ENCODE results near the gene CEP104.

CEP104 gene

DNA sequence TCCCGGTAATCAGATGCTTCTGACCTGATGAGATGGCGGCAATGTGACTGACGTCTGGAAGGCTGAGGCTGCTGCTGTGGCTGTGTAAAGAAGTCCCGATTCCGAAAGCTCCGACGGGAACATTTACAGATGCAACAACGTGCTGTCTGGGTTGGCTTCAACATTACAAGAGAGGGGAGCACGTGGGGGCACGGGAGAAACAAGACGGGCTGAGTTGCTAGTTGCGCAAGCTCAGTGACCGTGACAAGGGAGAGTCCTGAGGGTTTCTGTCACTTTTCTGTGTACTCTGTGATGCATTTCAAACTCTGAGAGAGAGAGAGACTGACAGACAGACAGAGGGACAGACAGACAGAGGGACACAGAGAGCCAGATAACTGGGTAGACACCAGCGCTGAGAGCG lies 35.1 kb downstream of the CEP104 start:
- H3K27ac ChIP-seq, result no peak overlapping the region
- TF ChIP-seq, protein P1, sequence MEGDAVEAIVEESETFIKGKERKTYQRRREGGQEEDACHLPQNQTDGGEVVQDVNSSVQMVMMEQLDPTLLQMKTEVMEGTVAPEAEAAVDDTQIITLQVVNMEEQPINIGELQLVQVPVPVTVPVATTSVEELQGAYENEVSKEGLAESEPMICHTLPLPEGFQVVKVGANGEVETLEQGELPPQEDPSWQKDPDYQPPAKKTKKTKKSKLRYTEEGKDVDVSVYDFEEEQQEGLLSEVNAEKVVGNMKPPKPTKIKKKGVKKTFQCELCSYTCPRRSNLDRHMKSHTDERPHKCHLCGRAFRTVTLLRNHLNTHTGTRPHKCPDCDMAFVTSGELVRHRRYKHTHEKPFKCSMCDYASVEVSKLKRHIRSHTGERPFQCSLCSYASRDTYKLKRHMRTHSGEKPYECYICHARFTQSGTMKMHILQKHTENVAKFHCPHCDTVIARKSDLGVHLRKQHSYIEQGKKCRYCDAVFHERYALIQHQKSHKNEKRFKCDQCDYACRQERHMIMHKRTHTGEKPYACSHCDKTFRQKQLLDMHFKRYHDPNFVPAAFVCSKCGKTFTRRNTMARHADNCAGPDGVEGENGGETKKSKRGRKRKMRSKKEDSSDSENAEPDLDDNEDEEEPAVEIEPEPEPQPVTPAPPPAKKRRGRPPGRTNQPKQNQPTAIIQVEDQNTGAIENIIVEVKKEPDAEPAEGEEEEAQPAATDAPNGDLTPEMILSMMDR (conservative IDR thresholded peaks at IDR 0.05), result no peak

DNA sequence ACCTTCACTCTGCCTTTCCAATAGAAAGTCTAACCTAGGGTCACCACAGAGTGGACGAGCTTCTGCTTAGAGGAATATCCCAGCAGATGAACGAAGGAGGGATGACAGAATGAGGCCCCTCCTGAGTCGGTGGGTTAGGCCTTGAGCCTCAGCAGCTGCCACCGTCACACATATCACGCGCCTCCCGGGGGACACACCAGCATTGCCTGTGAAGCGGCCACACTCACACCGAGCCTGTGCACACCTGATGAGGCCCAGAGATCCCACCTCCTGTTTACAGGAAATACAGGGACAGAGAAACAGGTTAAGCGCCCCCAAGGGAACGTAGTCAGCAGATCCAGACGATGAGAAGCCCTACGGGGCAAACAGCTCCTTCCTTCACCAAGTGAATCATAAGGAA lies 35.6 kb downstream of the CEP104 start:
- no peak overlapping the region for H3K27ac ChIP-seq
- TF ChIP-seq, protein P1 (conservative IDR thresholded peaks at IDR 0.05), result no peak

DNA sequence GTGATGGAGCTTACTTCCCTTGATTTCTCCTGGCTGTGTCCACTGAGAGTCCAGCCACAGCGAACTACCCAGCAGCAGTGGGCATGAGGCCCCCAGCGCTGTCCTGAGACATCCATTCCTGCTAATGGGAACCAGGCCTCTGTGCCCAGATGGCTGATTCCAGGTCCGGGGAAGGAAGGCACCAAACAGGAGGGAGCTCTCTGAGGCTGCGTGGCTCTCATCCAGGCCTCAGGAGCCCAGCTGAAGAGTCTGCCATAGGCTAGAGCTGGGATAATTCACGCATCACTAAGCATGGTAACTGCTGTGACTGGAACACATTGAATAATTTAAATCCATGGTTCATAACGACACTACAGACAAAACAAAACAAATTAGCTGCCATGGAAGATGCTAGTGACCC lies 36.0 kb downstream of the CEP104 start:
- TF ChIP-seq, protein P1 (conservative IDR thresholded peaks at IDR 0.05), result no peak
- H3K27ac ChIP-seq, result no peak overlapping the region

DNA sequence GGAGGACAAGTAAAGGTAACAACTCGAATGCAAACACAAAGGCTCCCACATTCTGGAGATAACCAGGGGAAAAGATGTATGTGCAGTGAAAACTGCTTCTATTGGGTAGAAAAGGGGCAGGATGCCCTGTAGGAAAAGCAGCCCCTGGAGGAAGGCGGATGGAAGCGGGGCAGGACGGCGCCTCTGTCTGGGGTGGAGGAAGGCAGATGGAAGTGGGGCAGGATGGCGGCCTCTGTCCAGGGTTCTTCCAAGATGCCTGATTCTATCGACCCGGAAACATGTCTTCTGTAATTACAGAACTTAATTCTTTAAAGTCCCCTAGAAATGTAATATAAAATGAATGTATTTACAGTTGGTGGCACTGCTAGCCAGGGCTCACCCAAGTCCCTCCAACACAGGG lies 36.7 kb downstream of the CEP104 start:
- no peak overlapping the region for H3K27ac ChIP-seq
- TF ChIP-seq, protein P1 (conservative IDR thresholded peaks at IDR 0.05), result no peak

DNA sequence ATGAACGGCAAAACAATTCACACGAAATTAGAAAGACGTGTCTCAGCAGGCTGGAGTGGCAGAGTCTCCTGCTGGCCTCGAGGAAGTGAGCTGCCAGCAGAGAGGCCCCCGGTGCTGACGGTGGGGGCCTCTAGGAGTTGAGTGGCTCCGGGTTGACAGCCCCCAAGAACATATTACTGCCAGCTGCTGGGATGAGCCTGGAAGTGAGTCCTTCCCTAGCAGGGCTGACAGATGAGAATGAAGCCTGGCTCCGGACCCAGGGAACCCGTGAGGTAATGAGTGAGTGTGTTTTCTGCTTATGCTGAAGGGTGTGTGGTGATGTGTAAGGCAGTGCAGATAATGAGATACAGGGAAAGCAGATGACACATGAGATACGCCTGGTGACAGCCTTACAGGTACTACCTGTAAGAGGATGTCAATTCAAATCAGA lies 37.2 kb downstream of the CEP104 start:
- TF ChIP-seq, protein P1 (conservative IDR thresholded peaks at IDR 0.05), result no peak
- H3K27ac ChIP-seq, result no peak overlapping the region

DNA sequence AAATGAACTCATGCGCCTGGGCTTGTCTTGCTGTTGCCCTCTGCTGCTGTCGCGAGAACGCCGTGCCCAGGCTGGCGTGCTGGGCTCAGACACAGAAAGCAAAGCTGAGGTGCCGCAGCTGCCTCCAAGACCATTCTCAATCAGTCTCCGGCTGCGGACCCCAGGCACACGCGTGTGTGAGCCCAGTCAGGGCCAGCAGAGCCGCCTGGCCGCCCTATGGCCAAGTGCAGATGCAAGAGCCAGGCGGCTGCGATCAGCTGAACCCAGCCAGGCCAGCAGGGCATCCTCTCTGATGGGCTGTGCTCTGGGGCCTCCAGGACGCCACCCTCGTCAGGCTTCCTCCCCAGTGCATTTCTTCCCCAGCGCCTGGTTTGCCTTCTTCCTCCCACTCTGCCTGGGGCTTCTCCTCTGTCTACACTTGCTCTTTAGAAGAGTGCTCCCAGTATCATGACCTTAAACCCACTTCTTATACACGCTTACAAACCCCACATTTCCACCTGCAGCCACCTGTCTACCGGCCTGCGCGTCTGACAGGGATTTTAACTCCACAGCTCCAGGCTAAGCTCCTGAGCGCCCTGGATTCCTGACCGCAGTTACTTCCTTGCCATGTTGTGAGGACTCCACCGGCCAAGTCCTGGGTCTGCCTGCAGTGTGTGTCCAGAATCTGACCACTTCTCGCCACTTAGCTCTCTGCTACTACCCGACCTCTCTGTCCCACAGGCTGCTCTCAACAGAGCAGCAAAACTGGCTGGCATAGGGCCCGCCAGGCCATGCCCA lies 39.0 kb downstream of the CEP104 start:
- TF ChIP-seq, protein P1 (conservative IDR thresholded peaks at IDR 0.05), result no peak
- H3K27ac ChIP-seq, result no peak overlapping the region

DNA sequence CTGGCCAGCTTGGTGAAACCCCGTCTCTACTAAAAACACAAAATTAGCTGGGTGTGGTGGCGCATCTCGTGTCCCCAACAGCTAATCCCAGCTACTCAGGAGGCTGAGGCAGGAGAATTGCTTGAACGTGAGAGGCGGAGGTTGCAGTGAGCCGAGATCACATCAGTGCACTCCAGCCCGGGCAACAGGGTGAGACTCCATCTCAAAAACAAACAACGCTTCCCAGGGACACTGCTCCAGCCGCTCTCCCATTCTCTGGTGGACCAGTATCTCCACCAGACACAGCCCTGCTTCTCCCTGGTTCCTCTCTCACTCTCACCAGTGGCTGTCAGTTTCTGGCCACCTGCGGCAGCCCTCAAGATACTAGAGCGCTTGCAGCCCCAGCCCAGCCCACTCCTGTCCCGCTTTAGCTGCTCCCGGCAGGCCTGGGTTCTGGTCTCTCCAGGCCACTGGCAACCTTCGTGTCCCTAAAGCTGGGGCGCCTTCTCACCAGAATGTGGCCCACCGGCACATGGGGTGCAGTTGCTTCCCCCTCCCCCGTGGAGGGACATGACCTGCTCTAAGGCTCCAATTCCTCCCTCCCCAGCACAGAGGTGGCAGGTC lies 39.8 kb downstream of the CEP104 start:
- TF ChIP-seq, protein P1 (conservative IDR thresholded peaks at IDR 0.05), result no peak
- H3K27ac ChIP-seq, result no peak overlapping the region
